DND-41 (cell line): ENCODE data around the gene COA4.
"Not testable (repeated sequence)": the region's sequence is repeated elsewhere in the genome, so short reads cannot be mapped to it uniquely, and the experiment has no call there.

ENCODE experiments used
- ATAC-seq: fragments of 200-7000 bp; cut with Tn5 transposase; 3 replicates; pipeline ENCODE4 v1.9.1; 2021; ENCODE audit warnings: low read depth; ENCODE audit not compliant: insufficient read depth
- DNase-seq: peaks from one replicate; pipeline ENCODE4 v3.0.0-alpha.2; 2020
- H2AFZ ChIP-seq: 2 replicates; pipeline ENCODE4 v1.6.0; 2012; ENCODE audit warnings: low read depth, low read length
- H3K27ac ChIP-seq: 2 replicates; pipeline ENCODE4 v1.5.1; 2012; ENCODE audit warnings: low read length, inconsistent platforms
- H3K27me3 ChIP-seq: fragments of 200-600 bp; sonication (generic); 2 replicates; pipeline ENCODE4 v1.6.0; 2012; ENCODE audit warnings: low read length, mild to moderate bottlenecking, inconsistent platforms; ENCODE audit not compliant: insufficient read depth, poor library complexity
- H3K36me3 ChIP-seq: 2 replicates; pipeline ENCODE4 v1.5.1; 2012; ENCODE audit warnings: low read length, inconsistent platforms; ENCODE audit not compliant: insufficient read depth
- H3K4me1 ChIP-seq: 2 replicates; pipeline ENCODE4 v1.5.1; 2012; ENCODE audit warnings: mild to moderate bottlenecking, low read length; ENCODE audit not compliant: insufficient read depth
- H3K4me2 ChIP-seq: 2 replicates; pipeline ENCODE4 v1.6.0; 2012; ENCODE audit warnings: mild to moderate bottlenecking, moderate library complexity, low read length, inconsistent platforms; ENCODE audit not compliant: insufficient read depth
- H3K4me3 ChIP-seq, 2 experiments: fragments of 200-600 bp in 1 of 2; shearing (Covaris generic) in 1 of 2; 2 replicates each; pipeline ENCODE4 v1.5.1; 2012 to 2016; ENCODE audit warnings: inconsistent platforms in 2 of 2, low read length in 2 of 2, mild to moderate bottlenecking in 2 of 2, low read depth in 1 of 2, moderate library complexity in 1 of 2
- H3K79me2 ChIP-seq: 2 replicates; pipeline ENCODE4 v1.6.0; 2012; ENCODE audit warnings: low read length, inconsistent platforms; ENCODE audit not compliant: insufficient read depth
- H3K9ac ChIP-seq: 2 replicates; pipeline ENCODE4 v1.6.0; 2012; ENCODE audit warnings: low read depth, mild to moderate bottlenecking, inconsistent platforms, low read length, moderate library complexity
- H3K9me3 ChIP-seq: 2 replicates; pipeline ENCODE4 v1.5.1; 2012; ENCODE audit warnings: low read length, moderate library complexity, mild to moderate bottlenecking, inconsistent platforms; ENCODE audit not compliant: insufficient read depth, severe bottlenecking
- H4K20me1 ChIP-seq: 2 replicates; pipeline ENCODE4 v1.6.0; 2012; ENCODE audit warnings: low read length; ENCODE audit not compliant: insufficient read depth
- CTCF ChIP-seq: IDR thresholded peaks from 2 replicates; pipeline ENCODE4 v1.5.1; 2012; ENCODE audit warnings: borderline replicate concordance, low read length, moderate library complexity, mild to moderate bottlenecking; ENCODE audit not compliant: poor library complexity, severe bottlenecking; ENCODE audit errors: extremely low read depth
- EZH2 ChIP-seq: IDR thresholded peaks from 3 replicates; pipeline ENCODE4 v1.6.1; 2012; ENCODE audit warnings: borderline replicate concordance, low read depth, mild to moderate bottlenecking, moderate library complexity, low read length, inconsistent platforms; ENCODE audit not compliant: severe bottlenecking

The COA4 gene

GRCh38 chr11:73889019-73889418, 12.4 kb upstream of the COA4 start:
- no peaks in the 10 kb centered on the region for H3K27me3 ChIP-seq
- H4K20me1 ChIP-seq: no peaks in the 10 kb centered on the region
- no peak overlapping the region for H3K27ac ChIP-seq
- no peak for DNase-seq
- no peak overlapping the region for H2AFZ ChIP-seq
- H3K4me1 ChIP-seq: no peaks in the 10 kb centered on the region
- H3K79me2 ChIP-seq: no peaks in the 10 kb centered on the region
- H3K9ac ChIP-seq: no peak overlapping the region
- no peak for TF ChIP-seq EZH2
- TF ChIP-seq CTCF: no peak
- no peaks in the 10 kb centered on the region for H3K9me3 ChIP-seq
- no peak overlapping the region for H3K4me3 ChIP-seq
- H3K4me2 ChIP-seq: no peak overlapping the region
- ATAC-seq: no peak
- peaks cover 29% of the 10 kb centered on the region for H3K36me3 ChIP-seq

- no peaks in the 10 kb centered on the region for H3K27me3 ChIP-seq
Observed at GRCh38 chr11:73888244-73888643, 11.6 kb upstream of the COA4 start.

GRCh38 chr11:73883856-73884255, 7.2 kb upstream of the COA4 start:
- no peak overlapping the region for H3K9ac ChIP-seq
- no peak for TF ChIP-seq EZH2
- H3K4me1 ChIP-seq: 0 out of 2 replicates have a peak, but pooled peaks cover 3% of the 10 kb centered on the region
- H3K9me3 ChIP-seq: no peaks in the 10 kb centered on the region
- peaks cover 15% of the 10 kb centered on the region for H3K36me3 ChIP-seq
- DNase-seq (no peak), ATAC-seq (no peak)
- H3K4me3 ChIP-seq: no peak overlapping the region
- H3K79me2 ChIP-seq: no peaks in the 10 kb centered on the region
- no peaks in the 10 kb centered on the region for H4K20me1 ChIP-seq
- no peak overlapping the region for H2AFZ ChIP-seq
- no peak overlapping the region for H3K27ac ChIP-seq
- no peak overlapping the region for H3K4me2 ChIP-seq
- no peaks in the 10 kb centered on the region for H3K27me3 ChIP-seq

More at GRCh38 chr11:73888244-73888643, 11.6 kb upstream of the COA4 start:
- no peaks in the 10 kb centered on the region for H3K4me1 ChIP-seq
- no peaks in the 10 kb centered on the region for H3K79me2 ChIP-seq
- ATAC-seq (no peak), DNase-seq (no peak)
- H2AFZ ChIP-seq: no peak overlapping the region
- no peak overlapping the region for H3K9ac ChIP-seq
- H3K36me3 ChIP-seq: peaks cover 36% of the 10 kb centered on the region
- H4K20me1 ChIP-seq: no peaks in the 10 kb centered on the region
- H3K27ac ChIP-seq: no peak overlapping the region
- no peak for TF ChIP-seq CTCF
- TF ChIP-seq EZH2: no peak
- no peaks in the 10 kb centered on the region for H3K9me3 ChIP-seq
- no peak overlapping the region for H3K4me2 ChIP-seq
- H3K4me3 ChIP-seq: no peak overlapping the region

- H3K27me3 ChIP-seq, H3K9ac ChIP-seq, H4K20me1 ChIP-seq, H3K4me3 ChIP-seq, H3K27ac ChIP-seq, H2AFZ ChIP-seq, DNase-seq, ATAC-seq, H3K9me3 ChIP-seq, H3K4me2 ChIP-seq: not testable (repeated sequence)
- H3K4me1 ChIP-seq: peaks cover 24% of the 10 kb centered on the region
- peaks cover 25% of the 10 kb centered on the region for H3K79me2 ChIP-seq
- H3K36me3 ChIP-seq: peaks cover 13% of the 10 kb centered on the region
Observed at GRCh38 chr11:73880449-73880848, 3.8 kb upstream of the COA4 start.

- DNase-seq (no peak), ATAC-seq (no peak)
- Histone ChIP-seq H3K36me3 (peaks cover 25% of the 10 kb centered on the region), H3K9me3 (no peaks in the 10 kb centered on the region), H3K79me2 (peaks cover 41% of the 10 kb centered on the region), H3K27me3 (no peaks in the 10 kb centered on the region), H3K9ac (no peak overlapping the region), H3K27ac (no peak overlapping the region), H4K20me1 (no peaks in the 10 kb centered on the region; the same call in 1 of the 2 replicates), H3K4me3 (no peak overlapping the region), H3K4me1 (peaks cover 35% of the 10 kb centered on the region), H2AFZ (no peak overlapping the region), H3K4me2 (no peak overlapping the region)
- TF ChIP-seq EZH2 (no peak), CTCF (no peak)
Observed at GRCh38 chr11:73878771-73879170, 2.1 kb upstream of the COA4 start.
